Fibroblast of lung (primary cell): ENCODE measurements around the gene RNF19B.

ENCODE experiments used
- CTCF ChIP-seq, 2 donors: IDR thresholded peaks in 1 of 2; conservative IDR thresholded peaks in 1 of 2; 1 replicate in 1 of 2; 2 replicates in 1 of 2; pipeline ENCODE4 v1.5.1; 2011 to 2012; ENCODE audit warnings: low read length in 2 of 2, control low read depth in 1 of 2, inconsistent platforms in 1 of 2, low read depth in 1 of 2, mild to moderate bottlenecking in 1 of 2
- EZH2 ChIP-seq: IDR thresholded peaks from 2 replicates; pipeline ENCODE4 v1.5.1; 2012; ENCODE audit warnings: low read length, control low read depth, mild to moderate bottlenecking; ENCODE audit errors: missing control alignments

GRCh38 chr1:32896451-32896850 is 68.2 kb downstream of the RNF19B start:
- TF ChIP-seq CTCF (conservative IDR thresholded peaks at IDR 0.05 in 1 of 2, IDR thresholded peaks at IDR 0.05 in 1 of 2; ENCODE audit: low read depth in 1 of 2, low read length in 2 of 2) (no peak), EZH2 (no peak)
